Naive thymus-derived CD4-positive, alpha-beta T cell (primary cell): ENCODE results near the gene BEAN1. TPM values are rescaled to one million over a fixed set of nuclear protein-coding genes. Genes with fewer than 3 reads are reported as not detected.
"Not testable (repeated sequence)": the region's sequence is repeated elsewhere in the genome, so short reads cannot be mapped to it uniquely, and the experiment has no call there.

Experiments
- ATAC-seq: fragments of 150-1000 bp; cut with Tn5 transposase; 2 replicates; pipeline ENCODE4 v1.10.0; 2021; ENCODE audit warnings: mild to moderate bottlenecking, moderate library complexity
- CTCF ChIA-PET: fragments of 350-600 bp; sonication (Branson Sonifier 250); formaldehyde crosslinking; loops from one replicate; lab custom pipeline; 2021; ENCODE audit warnings: antibody characterized with exemption; lab: Charles Lee
- POLR2A ChIA-PET: fragments of 350-600 bp; sonication (Branson Sonifier 250); formaldehyde crosslinking; loops from one replicate; lab custom pipeline; 2021; ENCODE audit warnings: antibody characterized with exemption, inconsistent platforms; lab: Charles Lee
- DNase-seq, 9 donors: peaks; one replicate each; pipeline versions ENCODE4 v3.0.0 to v3.0.0-alpha.2; 2020 to 2022; ENCODE audit warnings: mixed read lengths in 1 of 9
- H3K27ac ChIP-seq: one replicate; pipeline ENCODE4 v1.7.0; 2013; ENCODE audit warnings: mild to moderate bottlenecking, low read depth, low read length, moderate library complexity
- H3K27me3 ChIP-seq, 2 donors: one replicate each; pipeline ENCODE4 v1.7.0; 2013; ENCODE audit warnings: low read length in 2 of 2, mild to moderate bottlenecking in 2 of 2, moderate library complexity in 2 of 2; ENCODE audit not compliant: control insufficient read depth in 2 of 2, insufficient read depth in 2 of 2
- H3K36me3 ChIP-seq, 3 experiments: 1 replicate in 2 of 3; 2 replicates in 1 of 3; pipeline ENCODE4 v1.7.0; 2013; ENCODE audit warnings: low read length in 3 of 3, mild to moderate bottlenecking in 3 of 3, moderate library complexity in 1 of 3; ENCODE audit not compliant: insufficient read depth in 3 of 3, control insufficient read depth in 2 of 3
- H3K4me1 ChIP-seq, 2 donors: one replicate each; pipeline ENCODE4 v1.7.0; 2013; ENCODE audit warnings: low read length in 2 of 2, mild to moderate bottlenecking in 2 of 2, moderate library complexity in 1 of 2; ENCODE audit not compliant: control insufficient read depth in 2 of 2, insufficient read depth in 2 of 2
- H3K4me3 ChIP-seq: 2 replicates; pipeline ENCODE4 v1.7.0; 2013; ENCODE audit warnings: mild to moderate bottlenecking, low read length
- H3K9me3 ChIP-seq, 3 experiments: 1 replicate in 2 of 3; 2 replicates in 1 of 3; pipeline ENCODE4 v1.7.0; 2013; ENCODE audit warnings: low read length in 3 of 3; ENCODE audit not compliant: control insufficient read depth in 2 of 3
- H3K27ac Mint-ChIP-seq, 9 donors: one replicate each; pipeline ENCODE4 v1.8.0; 2020 to 2022; ENCODE audit warnings: mixed read lengths in 9 of 9, mild to moderate bottlenecking in 8 of 9, moderate library complexity in 5 of 9, inconsistent platforms in 2 of 9
- H3K27me3 Mint-ChIP-seq, 5 donors: one replicate each; pipeline ENCODE4 v1.8.0; 2021 to 2022; ENCODE audit warnings: mixed read lengths in 5 of 5, mild to moderate bottlenecking in 1 of 5
- H3K36me3 Mint-ChIP-seq, 5 donors: one replicate each; pipeline ENCODE4 v1.8.0; 2020 to 2022; ENCODE audit warnings: mixed read lengths in 5 of 5, mild to moderate bottlenecking in 3 of 5, inconsistent platforms in 1 of 5
- H3K4me1 Mint-ChIP-seq, 7 donors: one replicate each; pipeline ENCODE4 v1.8.0; 2020 to 2022; ENCODE audit warnings: mixed read lengths in 7 of 7, mild to moderate bottlenecking in 3 of 7, inconsistent platforms in 1 of 7
- H3K4me3 Mint-ChIP-seq, 10 donors: one replicate each; pipeline ENCODE4 v1.8.0; 2020 to 2022; ENCODE audit warnings: mild to moderate bottlenecking in 10 of 10, mixed read lengths in 10 of 10, moderate library complexity in 6 of 10, inconsistent platforms in 2 of 10
- H3K9me3 Mint-ChIP-seq, 11 donors: one replicate each; pipeline ENCODE4 v1.8.0; 2020 to 2022; ENCODE audit warnings: mixed read lengths in 11 of 11, mild to moderate bottlenecking in 4 of 11, inconsistent platforms in 1 of 11, moderate library complexity in 1 of 11
- intact Hi-C, 2 donors: fragments of 100-400 bp; cut with micrococcal nuclease; formaldehyde crosslinking; loops; one replicate each; pipeline ENCODE4 v1.15.1; 2023
- polyA plus RNA-seq, 2 donors: library from polyadenylated mRNA; unstranded; fragments of 300-500 nt; fragmentation: Illumina TruSeq; gene quantifications; one replicate each; pipeline ENCODE4 v1.2.3, GENCODE V29; 2021
- total RNA-seq, 6 experiments: library from RNA in 5 of 6; stranded (reverse) in 5 of 6; gene quantifications; 1 replicate in 5 of 6; 2 replicates in 1 of 6; pipeline ENCODE4 v1.2.3 and lab custom pipeline; 2021 to 2026

Gene BEAN1
- total and polyA plus RNA-seq, 7 experiments from 2014 or later: not detected

- H3K27ac ChIP-seq, H3K36me3 ChIP-seq, H3K27me3 ChIP-seq, H3K9me3 ChIP-seq, intact Hi-C loops, CTCF ChIA-PET, DNase-seq, ATAC-seq, H3K9me3 Mint-ChIP-seq, H3K27me3 Mint-ChIP-seq, H3K4me3 ChIP-seq: not testable (repeated sequence)
- Mint-ChIP-seq H3K4me3 (peak overlapping the region in 2 of 10 donors; percentile 28 to 42), H3K36me3 (peaks cover 0 to 14% (median 0%) of the 10 kb centered on the region in 5 donors), H3K4me1 (peaks cover 47 to 66% (median 56%) of the 10 kb centered on the region in 7 donors), H3K27ac (peak overlapping the region in 6 of 9 donors; percentile 22 to 99 (median 72))
- POLR2A ChIA-PET: interaction anchor here (0.9 kb wide), 1 partner anchor 33 kb away, joined by 3 read pairs; no protein-coding TSS in a partner anchor
- peaks cover 35 to 42% of the 10 kb centered on the region in 2 donors for H3K4me1 ChIP-seq
Observed at GRCh38 chr16:66514980-66515595, 88.0 kb downstream of the BEAN1 start.

GRCh38 chr16:66515596-66516508 is 88.8 kb downstream of the BEAN1 start:
- no peaks in the 10 kb centered on the region for H3K27me3 Mint-ChIP-seq
- no peaks in the 10 kb centered on the region for H3K27me3 ChIP-seq
- no peak overlapping the region for H3K4me3 ChIP-seq
- ChIA-PET POLR2A (interaction anchor here (0.9 to 1.0 kb wide), 2 partner anchors 32 to 37 kb away, joined by 3 to 4 read pairs; partner anchors contain the start of gene CKLF), CTCF (interaction anchor here (0.7 kb wide), 1 partner anchor 36 kb away, joined by 3 read pairs; no protein-coding TSS in a partner anchor)
- H3K9me3 ChIP-seq: no peaks in the 10 kb centered on the region
- intact Hi-C loops: loop anchor here in 1 of 2 donors (1.0 to 2.0 kb wide), 4 partner anchors 8 to 108 kb away; partner anchors contain the start of gene CMTM3
- peak overlapping the region; percentile 67 to 99 (median 89) for H3K27ac Mint-ChIP-seq
- no peak for ATAC-seq
- DNase-seq: no peak
- H3K9me3 Mint-ChIP-seq: no peaks in the 10 kb centered on the region
- H3K36me3 Mint-ChIP-seq: peaks cover 0 to 14% (median 0%) of the 10 kb centered on the region in 5 donors
- H3K4me3 Mint-ChIP-seq: peak overlapping the region; percentile 23 to 88 (median 72)
- H3K27ac ChIP-seq: peak overlapping the region; percentile 52
- peaks cover 54 to 73% (median 64%) of the 10 kb centered on the region in 7 donors for H3K4me1 Mint-ChIP-seq
- H3K36me3 ChIP-seq: no peaks in the 10 kb centered on the region
- H3K4me1 ChIP-seq: peaks cover 43 to 49% of the 10 kb centered on the region in 2 donors

- ATAC-seq (peak; percentile 6), DNase-seq (no peak)
- Mint-ChIP-seq H3K4me1 (peaks cover 60 to 79% (median 70%) of the 10 kb centered on the region in 7 donors), H3K9me3 (no peaks in the 10 kb centered on the region), H3K27ac (peak overlapping the region; percentile 67 to 99 (median 89)), H3K4me3 (peak overlapping the region; percentile 23 to 88 (median 72)), H3K27me3 (no peaks in the 10 kb centered on the region), H3K36me3 (peaks cover 0 to 14% (median 0%) of the 10 kb centered on the region in 5 donors)
- Histone ChIP-seq H3K27ac (peak overlapping the region; percentile 52), H3K36me3 (no peaks in the 10 kb centered on the region), H3K9me3 (no peaks in the 10 kb centered on the region), H3K4me3 (peak overlapping the region; percentile 22), H3K27me3 (no peaks in the 10 kb centered on the region), H3K4me1 (peaks cover 49 to 55% of the 10 kb centered on the region in 2 donors)
- POLR2A ChIA-PET: interaction anchor here (1.0 kb wide), 1 partner anchor 36 kb away, joined by 4 read pairs; the partner anchor contains the start of gene CKLF
- CTCF ChIA-PET: no interaction called here
- intact Hi-C loops: loop anchor here in 1 of 2 donors (1.0 to 2.0 kb wide), 4 partner anchors 8 to 108 kb away; partner anchors contain the start of gene CMTM3
Observed at GRCh38 chr16:66516509-66516807, 89.4 kb downstream of the BEAN1 start.

- ChIA-PET CTCF (interaction anchor here (0.5 to 1.1 kb wide), 2 partner anchors 35 to 91 kb away, joined by 3 to 4 read pairs; partner anchors contain the start of gene CKLF), POLR2A (interaction anchor here (0.9 to 1.3 kb wide), 3 partner anchors 10 to 35 kb away, joined by 4 to 7 read pairs (median 4); partner anchors contain the start of gene CKLF)
- DNase-seq (peak in 6 of 9 donors; percentile 36 to 80 (median 44)), ATAC-seq (peak; percentile 92)
- Mint-ChIP-seq H3K27ac (peak overlapping the region; percentile 67 to 99 (median 89)), H3K9me3 (no peaks in the 10 kb centered on the region), H3K4me1 (peaks cover 60 to 79% (median 71%) of the 10 kb centered on the region in 7 donors), H3K27me3 (no peaks in the 10 kb centered on the region), H3K4me3 (peak overlapping the region; percentile 23 to 88 (median 72)), H3K36me3 (peaks cover 0 to 12% (median 0%) of the 10 kb centered on the region in 5 donors)
- peak overlapping the region; percentile 22 for H3K4me3 ChIP-seq
- H3K27ac ChIP-seq: peak overlapping the region; percentile 58
- H3K9me3 ChIP-seq: no peaks in the 10 kb centered on the region
- intact Hi-C loops: loop anchor here (1.0 to 2.0 kb wide), 7 partner anchors 7 to 109 kb away; partner anchors contain the start of genes CKLF (in 1 of the 2) and CMTM3 (in 1 of the 2)
- H3K27me3 ChIP-seq: no peaks in the 10 kb centered on the region
- H3K36me3 ChIP-seq: no peaks in the 10 kb centered on the region
- H3K4me1 ChIP-seq: peaks cover 54 to 61% of the 10 kb centered on the region in 2 donors
Observed at GRCh38 chr16:66516808-66517585, 89.9 kb downstream of the BEAN1 start.

- H3K4me1 ChIP-seq: peaks cover 62 to 68% of the 10 kb centered on the region in 2 donors
- ChIA-PET CTCF (interaction anchor here (0.5 to 1.1 kb wide), 2 partner anchors 35 to 91 kb away, joined by 3 to 4 read pairs; partner anchors contain the start of gene CKLF), POLR2A (interaction anchor here (0.9 to 1.3 kb wide), 3 partner anchors 9 to 34 kb away, joined by 4 to 7 read pairs (median 4); partner anchors contain the start of gene CKLF)
- no peak overlapping the region for H3K4me3 ChIP-seq
- peaks cover 0 to 4% (median 0%) of the 10 kb centered on the region in 5 donors for H3K27me3 Mint-ChIP-seq
- intact Hi-C loops: loop anchor here (1.0 to 2.0 kb wide), 5 partner anchors 32 to 87 kb away; partner anchors contain the start of genes CKLF (in 1 of the 2) and CMTM3 (in 1 of the 2)
- H3K27me3 ChIP-seq: no peaks in the 10 kb centered on the region
- no peak overlapping the region for H3K27ac ChIP-seq
- H3K27ac Mint-ChIP-seq: peak overlapping the region in 8 of 9 donors; percentile 82 to 99 (median 89)
- ATAC-seq: no peak
- H3K9me3 ChIP-seq: no peaks in the 10 kb centered on the region
- H3K4me1 Mint-ChIP-seq: peaks cover 63 to 84% (median 78%) of the 10 kb centered on the region in 7 donors
- H3K36me3 ChIP-seq: no peaks in the 10 kb centered on the region
- DNase-seq: no peak
- no peaks in the 10 kb centered on the region for H3K9me3 Mint-ChIP-seq
- peak overlapping the region in 8 of 10 donors; percentile 21 to 88 (median 70) for H3K4me3 Mint-ChIP-seq
- H3K36me3 Mint-ChIP-seq: peaks cover 0 to 12% (median 0%) of the 10 kb centered on the region in 5 donors
Observed at GRCh38 chr16:66517586-66518263, 90.6 kb downstream of the BEAN1 start.
